Effector memory CD4-positive, alpha-beta T cell (primary cell): ENCODE results near the gene DDX24.

Experiments
- DNase-seq, 3 donors: peaks; one replicate each; pipeline ENCODE4 v3.0.0-alpha.2; 2020
- H3K27ac ChIP-seq: 2 replicates; pipeline ENCODE4 v1.7.0; 2013; ENCODE audit warnings: mild to moderate bottlenecking, low read length, moderate library complexity; ENCODE audit not compliant: insufficient read depth, poor library complexity, severe bottlenecking
- H3K27me3 ChIP-seq: replicated peaks from 2 replicates; pipeline ENCODE4 v1.7.0; 2013; ENCODE audit warnings: mild to moderate bottlenecking, low read length; ENCODE audit not compliant: insufficient read depth, control insufficient read depth, poor library complexity, severe bottlenecking
- H3K36me3 ChIP-seq: 2 replicates; pipeline ENCODE4 v1.7.0; 2013; ENCODE audit warnings: mild to moderate bottlenecking, low read length, moderate library complexity; ENCODE audit not compliant: control insufficient read depth, insufficient read depth
- H3K4me1 ChIP-seq: 2 replicates; pipeline ENCODE4 v1.7.0; 2013; ENCODE audit warnings: low read length, mild to moderate bottlenecking; ENCODE audit not compliant: control insufficient read depth, insufficient read depth, poor library complexity, severe bottlenecking
- H3K4me3 ChIP-seq: 2 replicates; pipeline ENCODE4 v1.7.0; 2013; ENCODE audit warnings: low read length, low read depth, mild to moderate bottlenecking; ENCODE audit not compliant: insufficient read depth, poor library complexity, severe bottlenecking
- H3K9me3 ChIP-seq: 2 replicates; pipeline ENCODE4 v1.7.0; 2013; ENCODE audit warnings: mild to moderate bottlenecking, low read length, moderate library complexity; ENCODE audit not compliant: control insufficient read depth

The DDX24 gene

GRCh38 chr14:94043756-94044475 is 37.1 kb downstream of the DDX24 start:
- Histone ChIP-seq H3K36me3 (peaks cover 36% of the 10 kb centered on the region), H3K4me1 (no peaks in the 10 kb centered on the region), H3K4me3 (no peak overlapping the region), H3K27me3 (no peaks in the 10 kb centered on the region), H3K27ac (no peak overlapping the region), H3K9me3 (no peaks in the 10 kb centered on the region)
- DNase-seq = no peak

DNA sequence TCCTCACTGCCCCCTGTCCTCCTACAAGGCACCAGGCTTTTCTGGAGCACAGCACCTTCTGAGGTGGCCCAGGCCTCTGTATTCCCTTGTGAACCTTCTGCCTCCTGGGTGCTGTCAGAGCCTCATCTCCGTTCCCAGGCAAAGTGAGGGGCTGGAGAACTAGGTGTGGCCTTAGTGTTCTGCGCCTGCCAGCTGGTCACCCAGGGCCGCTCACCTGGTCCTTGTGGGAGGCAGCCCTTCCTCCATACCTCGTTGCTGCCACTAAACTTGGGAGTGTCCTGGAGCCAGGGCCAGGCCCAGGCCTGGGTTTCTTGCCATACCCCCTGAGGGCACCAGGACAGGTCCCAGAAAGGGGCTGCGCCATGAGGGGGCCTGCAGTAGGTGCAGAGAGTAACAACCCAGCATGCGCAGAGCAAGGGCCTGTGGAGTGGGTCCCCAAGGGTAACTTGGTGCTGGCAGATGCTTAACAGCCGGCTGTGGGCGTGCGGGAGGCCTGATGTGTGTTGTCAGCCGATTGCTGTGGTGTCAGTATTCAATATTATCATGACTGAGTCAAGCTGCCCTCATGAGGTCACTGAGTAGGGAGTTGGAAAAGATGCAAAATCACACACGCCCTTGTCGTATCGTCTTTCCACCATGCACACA is 37.8 kb downstream of the DDX24 start:
- Histone ChIP-seq H3K4me1 (no peaks in the 10 kb centered on the region), H3K9me3 (no peaks in the 10 kb centered on the region), H3K27ac (no peak overlapping the region), H3K36me3 (peaks cover 30% of the 10 kb centered on the region), H3K4me3 (no peak overlapping the region), H3K27me3 (no peaks in the 10 kb centered on the region)
- DNase-seq = no peak

DNA sequence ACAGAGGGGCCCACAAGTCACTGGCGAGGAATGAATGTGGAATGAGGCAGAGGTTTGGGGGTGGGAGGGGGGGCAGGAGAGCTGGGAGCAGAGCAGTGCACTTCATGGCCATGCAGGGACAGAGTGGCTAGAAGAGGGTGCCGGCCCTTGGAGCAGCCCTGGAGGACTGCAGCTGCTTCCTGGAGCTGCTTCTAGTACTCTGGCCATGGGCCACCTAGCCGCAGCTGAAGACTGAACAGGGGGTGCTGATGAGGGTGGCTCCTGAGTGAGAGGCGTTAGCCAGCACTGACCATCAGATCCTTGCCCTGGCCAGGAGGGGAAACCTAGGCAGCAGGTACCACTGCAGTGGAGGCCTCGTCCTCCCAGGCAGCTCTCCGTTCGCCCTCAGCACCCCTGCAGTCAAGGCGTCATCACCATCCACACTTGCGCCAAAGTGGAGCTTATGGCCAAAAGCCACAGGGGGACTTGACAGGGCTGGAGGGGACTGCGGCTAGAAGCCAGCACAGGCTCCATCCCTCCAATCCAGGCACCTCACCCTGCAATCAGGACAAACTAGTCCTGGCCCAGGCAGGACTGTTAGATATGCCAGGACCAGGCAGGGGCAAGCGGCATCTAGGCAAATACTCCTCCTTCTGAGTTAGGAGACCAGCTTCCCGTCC is 38.4 kb downstream of the DDX24 start:
- no peak overlapping the region for H3K27ac ChIP-seq
- H3K9me3 ChIP-seq = no peaks in the 10 kb centered on the region
- DNase-seq = no peak
- H3K4me1 ChIP-seq = no peaks in the 10 kb centered on the region
- peaks cover 23% of the 10 kb centered on the region for H3K36me3 ChIP-seq
- H3K27me3 ChIP-seq = no peaks in the 10 kb centered on the region
- H3K4me3 ChIP-seq = no peak overlapping the region

DNA sequence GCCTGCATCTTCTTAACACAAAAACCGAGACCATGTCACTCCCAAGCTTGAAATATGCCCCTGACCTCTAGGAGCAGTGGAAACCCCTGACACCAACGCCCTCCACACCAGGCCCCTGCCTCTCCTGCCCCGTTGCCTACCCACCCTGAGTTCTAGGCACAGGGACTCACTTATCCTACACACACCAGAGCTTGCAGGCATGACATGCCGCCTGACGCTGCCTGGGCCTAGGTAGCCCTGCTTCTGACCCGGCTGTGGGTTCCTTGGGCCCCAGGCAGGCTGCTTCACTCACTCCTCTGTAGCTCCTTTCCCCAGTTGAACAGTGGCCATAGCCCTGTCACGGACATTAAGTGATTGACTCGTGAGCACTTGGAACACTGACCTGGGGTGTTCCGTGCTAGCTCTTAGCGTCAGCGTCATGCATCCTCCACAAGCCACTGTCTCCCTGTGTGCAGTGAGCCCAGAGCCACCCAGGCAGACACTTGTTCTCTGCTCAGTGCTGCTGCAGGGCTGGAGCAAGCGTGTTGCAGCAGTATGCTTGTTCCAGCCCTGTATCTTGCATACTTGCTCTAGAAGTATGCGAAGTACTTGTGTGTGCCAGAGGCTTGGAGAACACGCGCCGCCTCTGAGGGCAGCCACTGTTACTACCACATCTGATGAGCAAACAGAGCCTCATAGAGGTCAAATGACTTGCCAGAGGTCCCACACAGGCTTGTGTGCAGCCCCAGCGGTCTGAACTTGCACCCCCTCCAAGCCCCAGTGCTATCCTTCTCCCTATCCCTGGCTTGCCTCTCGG is 39.3 kb downstream of the DDX24 start:
- H3K27ac ChIP-seq = no peak overlapping the region
- no peak for DNase-seq

GRCh38 chr14:94040796-94041195 is 40.2 kb downstream of the DDX24 start:
- Histone ChIP-seq H3K4me3 (no peak overlapping the region), H3K9me3 (no peaks in the 10 kb centered on the region), H3K36me3 (peaks cover 5% of the 10 kb centered on the region), H3K27ac (no peak overlapping the region), H3K27me3 (no peaks in the 10 kb centered on the region), H3K4me1 (no peaks in the 10 kb centered on the region)
- DNase-seq = no peak

More for the DNA sequence above, 39.3 kb downstream of the DDX24 start:
- Histone ChIP-seq H3K4me1 (no peaks in the 10 kb centered on the region), H3K36me3 (peaks cover 15% of the 10 kb centered on the region), H3K4me3 (no peak overlapping the region), H3K9me3 (no peaks in the 10 kb centered on the region), H3K27me3 (no peaks in the 10 kb centered on the region)

DNA sequence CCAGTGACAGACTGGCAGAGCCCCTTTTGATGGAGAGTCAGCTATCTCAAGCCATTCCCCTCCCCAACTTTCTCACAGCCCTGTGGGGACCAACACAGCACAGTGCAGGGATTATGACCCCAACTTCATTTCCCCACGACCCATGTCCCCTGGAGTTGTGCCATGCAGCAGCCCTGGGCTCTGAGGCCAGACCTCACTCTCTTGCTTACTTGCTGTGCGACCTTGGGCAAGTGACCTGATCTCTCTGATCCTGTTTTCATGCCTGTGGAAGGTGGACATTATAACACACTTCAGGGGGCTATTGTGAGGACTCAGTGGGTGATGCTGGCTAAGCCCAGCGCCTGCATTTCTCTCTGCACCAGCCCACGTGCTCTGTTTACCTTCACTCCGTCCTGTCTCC is 40.8 kb downstream of the DDX24 start:
- no peak for DNase-seq
- Histone ChIP-seq H3K9me3 (no peaks in the 10 kb centered on the region), H3K27me3 (no peaks in the 10 kb centered on the region), H3K4me3 (no peak overlapping the region), H3K36me3 (no peaks in the 10 kb centered on the region), H3K4me1 (no peaks in the 10 kb centered on the region), H3K27ac (no peak overlapping the region)

DNA sequence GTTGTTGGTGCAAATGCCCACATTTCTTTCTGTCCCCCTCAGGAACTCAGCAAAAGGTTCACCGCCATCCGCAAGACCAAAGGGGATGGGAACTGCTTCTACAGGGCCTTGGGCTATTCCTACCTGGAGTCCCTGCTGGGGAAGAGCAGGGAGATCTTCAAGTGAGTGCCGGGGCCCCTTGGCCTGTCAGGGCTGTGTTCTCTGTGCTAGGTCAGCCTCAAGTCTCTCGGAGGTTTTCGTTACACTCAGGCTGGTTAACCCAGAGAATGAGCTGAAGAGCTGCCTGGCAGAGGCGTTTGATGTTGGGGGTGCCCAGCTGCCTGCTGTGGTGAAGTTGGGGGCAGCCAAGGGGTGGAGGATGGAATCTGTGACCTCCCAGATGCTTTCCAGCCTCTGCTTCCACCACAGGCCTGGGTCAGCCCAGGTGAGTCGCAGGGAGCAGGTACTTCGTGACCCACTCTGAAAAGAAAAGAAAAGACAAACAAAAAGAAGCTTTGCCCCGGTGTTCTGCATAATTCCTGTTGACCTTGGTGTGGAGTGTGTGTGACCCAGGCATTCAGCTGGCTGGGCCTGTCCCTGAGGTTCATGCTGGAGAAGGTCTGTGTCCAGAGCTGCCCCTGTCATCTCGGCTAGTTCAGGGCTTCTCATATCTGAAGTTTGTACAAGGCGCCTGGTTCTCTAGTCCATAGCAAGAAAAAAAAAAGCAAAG is 41.9 kb downstream of the DDX24 start:
- no peak for DNase-seq
- no peaks in the 10 kb centered on the region for H3K4me1 ChIP-seq
- no peaks in the 10 kb centered on the region for H3K9me3 ChIP-seq
- no peaks in the 10 kb centered on the region for H3K27me3 ChIP-seq
- H3K36me3 ChIP-seq = no peaks in the 10 kb centered on the region
- H3K27ac ChIP-seq = no peak overlapping the region
- no peak overlapping the region for H3K4me3 ChIP-seq

- no peak for DNase-seq
- Histone ChIP-seq H3K27me3 (no peaks in the 10 kb centered on the region), H3K27ac (no peak overlapping the region), H3K4me1 (no peaks in the 10 kb centered on the region), H3K4me3 (no peak overlapping the region), H3K36me3 (no peaks in the 10 kb centered on the region), H3K9me3 (no peaks in the 10 kb centered on the region)
These were observed 42.5 kb downstream of the DDX24 start for GRCh38 chr14:94038510-94038909.

DNA sequence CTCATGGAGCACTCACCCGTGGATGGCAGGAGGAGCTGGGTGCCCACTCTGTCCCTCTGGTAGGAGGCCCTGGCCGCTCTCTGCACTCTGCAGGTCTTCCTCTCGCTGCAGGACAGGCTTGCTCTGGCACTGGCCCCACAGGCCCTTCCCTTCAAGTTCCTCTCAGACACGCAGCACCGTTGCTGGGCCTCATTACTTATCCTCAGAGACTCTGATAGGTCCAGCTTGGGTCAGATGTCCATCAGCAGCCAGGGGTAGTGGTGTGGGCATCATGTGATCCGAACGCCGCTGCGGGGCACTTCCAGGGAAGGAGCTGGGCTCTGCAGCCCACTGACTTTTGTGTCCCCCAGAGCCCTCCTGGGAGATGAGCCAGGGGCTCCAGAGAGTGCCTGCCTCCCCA is 43.0 kb downstream of the DDX24 start:
- no peaks in the 10 kb centered on the region for H3K9me3 ChIP-seq
- DNase-seq = no peak
- H3K36me3 ChIP-seq = no peaks in the 10 kb centered on the region
- no peak overlapping the region for H3K27ac ChIP-seq
- no peaks in the 10 kb centered on the region for H3K27me3 ChIP-seq
- H3K4me3 ChIP-seq = no peak overlapping the region
- H3K4me1 ChIP-seq = no peaks in the 10 kb centered on the region
